GM18868 (cell line): ENCODE measurements around the gene L3MBTL4.

Experiments used
- ATAC-seq: cut with Tn5 transposase; IDR thresholded peaks from one replicate; pipeline ENCODE4 v1.9.1; 2021; ENCODE audit warnings: mild to moderate bottlenecking, moderate library complexity; ENCODE audit not compliant: unreplicated experiment

L3MBTL4 gene

DNA sequence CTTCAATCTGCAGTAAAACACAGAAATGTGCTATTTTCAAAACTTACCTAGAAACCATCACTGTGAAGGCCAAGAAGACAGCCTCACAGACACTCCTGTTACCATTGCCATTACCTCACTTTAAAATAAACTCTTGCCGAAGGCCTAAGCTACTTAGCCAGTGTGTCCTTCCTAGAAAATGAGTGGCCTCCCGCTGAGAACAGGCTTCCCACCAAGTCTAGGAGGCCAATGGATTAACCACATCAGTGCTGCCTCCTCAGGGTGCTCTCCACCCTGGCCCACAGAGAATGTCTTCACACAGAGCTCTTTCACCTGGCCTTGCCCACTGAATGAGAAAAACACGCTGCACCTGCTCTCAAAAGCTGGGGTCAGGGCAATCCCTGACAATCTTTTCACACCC is 47.5 kb downstream of the L3MBTL4 start:
- no peak for ATAC-seq

DNA sequence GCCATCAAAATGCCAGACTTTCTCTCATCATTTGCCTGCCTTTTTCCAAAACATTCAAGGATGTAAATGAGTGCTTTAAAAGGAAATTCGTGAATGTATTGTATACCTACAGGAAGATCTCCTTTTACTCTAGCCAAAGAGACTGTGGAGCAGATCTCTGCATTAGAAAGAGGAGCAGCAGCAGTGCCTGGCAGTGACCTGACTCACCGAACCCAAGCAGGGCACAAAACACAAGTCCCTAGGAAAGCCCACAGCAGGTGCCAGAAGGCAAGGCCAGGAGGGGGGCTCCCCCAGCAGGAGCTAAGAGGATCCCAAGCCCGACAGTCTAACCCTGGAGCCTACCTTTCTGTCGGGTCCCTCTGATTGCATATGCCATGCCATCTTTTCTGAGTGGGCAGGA is 47.9 kb downstream of the L3MBTL4 start:
- no peak for ATAC-seq

DNA sequence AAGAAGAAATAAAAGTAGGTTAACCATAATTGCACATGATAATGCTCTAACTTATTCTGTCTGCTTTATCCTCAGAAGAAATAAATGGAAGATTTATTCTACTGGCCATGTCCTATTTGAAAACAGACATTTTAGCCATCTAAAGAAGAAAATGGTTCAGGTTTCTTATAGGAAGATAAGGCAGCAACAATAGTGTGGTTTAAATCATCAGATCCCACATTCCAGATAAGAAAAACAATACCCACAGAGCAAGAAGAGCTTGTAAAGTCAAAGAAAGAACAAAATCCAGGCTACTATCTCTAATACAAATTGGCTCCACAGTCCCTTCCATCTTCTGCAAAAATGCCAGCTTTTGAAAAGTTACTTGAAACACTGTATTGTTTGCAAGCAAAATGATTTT is 49.3 kb downstream of the L3MBTL4 start:
- ATAC-seq: no peak

DNA sequence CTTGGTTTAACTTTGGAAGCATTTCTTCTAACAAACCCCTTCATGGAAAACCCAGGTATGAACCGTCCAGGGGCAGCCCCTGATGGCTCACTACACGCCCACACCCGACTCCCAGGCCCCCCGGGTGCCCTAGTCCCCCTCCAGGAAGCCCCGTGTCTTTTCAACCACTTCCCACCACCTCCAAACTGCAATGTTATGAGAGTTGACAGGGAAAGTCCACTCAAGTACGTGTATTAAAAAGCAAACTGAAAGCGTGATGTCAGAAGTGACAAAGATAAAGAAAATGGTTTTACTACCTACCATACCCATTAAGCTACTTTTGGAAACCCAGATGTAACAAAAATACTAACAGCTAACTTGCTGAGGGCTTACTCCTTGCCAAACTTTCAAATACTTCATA is 51.5 kb downstream of the L3MBTL4 start:
- peak; percentile 81 for ATAC-seq

DNA sequence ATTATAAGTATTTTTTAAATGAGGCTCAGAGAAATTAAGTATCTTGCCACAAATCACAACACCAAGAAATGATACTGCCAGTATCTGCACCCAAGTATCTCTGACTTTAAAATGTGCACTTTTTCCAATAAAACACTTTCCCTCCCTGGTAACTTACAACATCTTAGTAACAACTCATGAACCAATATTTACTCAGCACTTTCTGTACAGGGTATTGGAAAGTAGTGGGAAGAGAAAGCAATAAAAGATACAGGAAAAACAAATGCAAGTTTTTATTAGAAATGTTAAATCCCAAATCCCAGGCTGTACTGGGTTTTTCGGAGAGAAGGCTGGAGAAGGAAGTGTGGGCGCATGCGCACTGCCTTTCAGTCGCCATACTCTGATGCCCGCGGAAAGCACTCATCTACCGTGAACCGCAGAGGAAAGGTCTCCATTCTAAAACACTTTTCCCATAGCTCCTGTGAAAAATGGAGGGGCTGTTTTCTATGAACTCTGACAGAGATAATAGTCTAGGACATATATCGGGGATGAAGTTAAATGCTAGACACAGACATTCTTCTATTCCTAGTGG is 52.1 kb downstream of the L3MBTL4 start:
- ATAC-seq: no peak

DNA sequence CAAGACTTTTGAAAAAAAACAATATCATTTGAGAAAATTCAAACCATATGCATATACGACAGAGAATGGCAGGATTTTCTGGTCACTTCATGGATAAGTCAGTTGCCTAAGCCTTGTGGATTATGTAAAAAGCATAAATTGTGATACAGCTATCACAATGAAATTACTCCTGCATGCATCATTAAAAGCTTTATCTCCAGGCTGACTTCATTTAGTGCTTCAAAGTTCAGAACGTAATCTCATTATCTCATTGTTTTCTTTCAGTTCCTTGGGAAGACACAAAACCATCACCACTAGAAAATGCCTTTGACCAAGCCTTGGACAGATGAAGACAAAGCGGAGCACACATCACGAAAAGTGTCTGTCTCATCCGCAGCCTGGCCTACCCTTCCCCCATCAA is 57.0 kb downstream of the L3MBTL4 start:
- no peak for ATAC-seq

DNA sequence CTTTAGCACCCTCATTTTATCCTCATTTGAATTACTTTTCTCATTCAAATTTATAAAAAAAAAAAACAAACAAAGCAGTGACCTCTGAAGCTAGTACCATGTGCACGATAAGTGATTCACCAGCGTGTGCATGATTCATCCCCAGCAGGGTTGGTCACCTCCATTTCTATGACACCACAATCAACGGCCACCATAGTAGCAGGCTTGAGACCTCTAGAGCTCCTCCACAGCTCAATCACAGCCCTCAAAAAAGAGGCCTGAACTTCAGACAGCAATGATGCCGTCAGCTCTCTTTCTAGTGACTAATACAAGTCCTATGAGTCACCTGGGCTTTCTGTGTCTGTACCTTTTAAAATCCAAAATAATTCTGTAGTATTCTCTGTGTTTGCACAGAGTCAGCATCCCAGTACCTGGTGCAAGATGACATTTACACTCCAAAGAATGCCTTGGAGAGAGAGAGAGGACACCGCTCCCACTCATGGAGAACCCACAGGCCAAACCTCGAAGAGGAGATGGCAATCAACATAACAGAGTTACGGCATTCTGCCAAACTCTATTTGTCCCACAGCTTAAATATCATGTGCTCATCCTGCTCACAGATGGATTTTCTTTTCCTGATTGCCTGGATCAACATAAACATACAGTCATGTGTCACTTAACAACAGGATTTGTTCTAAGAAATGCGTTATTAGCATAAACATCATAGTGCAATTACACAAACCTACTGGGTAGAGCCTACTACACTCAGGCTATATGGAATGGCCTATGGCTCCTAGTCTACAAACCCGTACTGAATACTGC is 58.7 kb downstream of the L3MBTL4 start:
- ATAC-seq: peak; percentile 86

DNA sequence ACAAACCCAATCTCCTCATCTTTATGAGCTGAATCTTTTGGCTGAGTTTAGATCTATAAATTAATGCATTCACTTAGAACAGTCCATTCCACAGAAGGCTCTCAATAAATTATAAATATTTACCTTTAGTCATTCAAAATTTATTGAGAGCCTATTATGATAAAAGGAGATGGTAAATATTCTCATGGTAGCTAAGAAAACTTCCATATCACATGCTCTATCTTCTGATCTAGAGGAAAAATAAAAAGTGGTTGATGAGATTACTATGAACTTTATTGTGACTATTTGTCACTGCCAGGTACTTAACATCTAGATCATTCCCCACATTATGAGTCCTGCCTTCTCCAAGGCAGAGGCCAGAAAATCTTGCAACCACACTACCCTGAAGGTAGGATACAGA is 62.4 kb downstream of the L3MBTL4 start:
- ATAC-seq: no peak

DNA sequence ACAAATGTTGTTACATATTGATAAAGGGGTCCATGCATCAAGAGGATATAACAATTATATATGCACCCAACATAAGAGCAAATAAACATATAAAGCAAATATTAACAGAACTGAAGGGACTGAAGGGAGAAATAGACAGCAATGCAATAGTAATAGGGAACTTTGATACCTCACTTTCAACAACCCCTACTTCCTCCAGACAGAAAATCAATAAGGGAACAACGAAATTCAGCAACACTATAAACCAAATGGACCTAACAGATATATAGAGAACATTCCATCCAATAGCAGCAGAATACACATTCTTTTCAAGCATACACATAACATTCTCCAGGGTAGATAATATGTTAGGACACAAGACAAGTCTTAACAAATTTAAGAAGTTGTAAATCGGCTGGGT is 71.7 kb downstream of the L3MBTL4 start:
- ATAC-seq: no peak

DNA sequence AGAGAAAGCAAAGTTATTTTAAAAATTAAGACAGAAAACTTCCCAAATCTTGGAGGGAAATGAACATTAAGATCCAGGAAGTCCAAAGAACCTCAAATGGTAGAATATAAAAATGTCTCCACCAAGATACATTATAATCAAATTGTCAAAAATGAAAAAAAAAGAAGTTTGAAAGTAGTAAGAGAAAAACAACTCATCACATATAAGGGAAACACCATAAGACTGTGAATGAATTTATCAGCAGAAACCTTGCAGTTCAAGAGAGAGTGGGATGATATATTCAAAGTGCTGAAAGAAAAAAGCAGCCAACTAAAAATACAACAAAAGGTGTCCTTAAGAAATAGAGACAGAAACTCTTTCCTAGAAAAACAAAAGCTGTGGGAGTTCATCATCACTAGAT is 73.0 kb downstream of the L3MBTL4 start:
- no peak for ATAC-seq

DNA sequence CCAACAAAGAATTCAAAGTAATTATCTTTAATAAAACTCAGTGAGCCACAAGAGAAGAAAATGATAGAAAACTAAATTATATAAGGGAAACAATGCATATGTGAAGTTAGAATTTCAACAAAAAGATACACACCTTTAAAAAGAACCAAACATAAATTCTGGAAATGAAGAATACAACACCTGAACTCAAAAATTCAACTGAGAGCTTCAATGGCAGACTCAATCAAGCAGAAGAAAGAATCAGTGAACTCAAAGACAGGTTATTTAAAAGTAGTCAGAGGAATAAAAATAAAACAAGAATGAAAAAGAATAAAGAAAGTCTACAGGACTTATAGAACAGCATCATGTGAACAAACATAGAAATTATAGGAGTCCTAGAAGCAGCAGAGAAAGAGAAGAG is 73.4 kb downstream of the L3MBTL4 start:
- ATAC-seq: no peak

DNA sequence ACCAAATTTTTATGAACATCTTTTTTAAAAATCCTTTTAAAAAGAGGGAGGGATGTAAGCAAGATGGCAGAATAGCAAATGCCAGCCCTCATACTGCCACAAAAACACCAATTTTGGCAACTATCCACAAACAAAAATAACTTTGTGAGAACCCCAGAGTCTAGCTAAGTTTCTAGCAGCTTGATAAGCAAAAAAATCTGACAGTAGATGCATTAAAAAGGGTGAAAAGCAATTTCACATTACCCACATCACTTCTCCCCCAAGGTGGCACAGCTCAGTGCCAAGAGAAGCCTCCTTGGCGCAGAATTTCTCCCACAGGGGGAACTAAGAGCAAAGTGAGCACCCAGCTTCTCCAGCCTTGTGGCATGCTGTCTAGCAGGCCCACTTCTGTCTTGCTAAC is 74.6 kb downstream of the L3MBTL4 start:
- ATAC-seq: no peak

DNA sequence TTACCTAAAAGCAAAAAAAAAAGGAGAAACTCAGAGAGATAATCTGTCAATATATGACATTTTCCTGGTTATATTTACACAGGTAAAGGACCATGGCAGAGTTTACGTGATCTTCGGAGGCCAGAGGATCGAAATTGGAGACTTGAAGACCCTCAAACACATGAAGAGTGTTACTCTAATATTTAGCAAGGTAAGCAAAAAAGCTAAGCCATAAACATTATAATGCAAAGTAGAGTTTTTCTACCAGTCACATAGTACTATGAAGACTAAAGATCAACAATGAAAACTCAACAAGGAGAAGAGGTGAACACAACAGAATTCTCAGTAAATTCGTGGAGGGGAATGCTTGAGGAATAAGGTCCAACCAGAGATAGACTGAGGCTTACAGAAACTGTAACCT is 78.5 kb downstream of the L3MBTL4 start:
- no peak for ATAC-seq

DNA sequence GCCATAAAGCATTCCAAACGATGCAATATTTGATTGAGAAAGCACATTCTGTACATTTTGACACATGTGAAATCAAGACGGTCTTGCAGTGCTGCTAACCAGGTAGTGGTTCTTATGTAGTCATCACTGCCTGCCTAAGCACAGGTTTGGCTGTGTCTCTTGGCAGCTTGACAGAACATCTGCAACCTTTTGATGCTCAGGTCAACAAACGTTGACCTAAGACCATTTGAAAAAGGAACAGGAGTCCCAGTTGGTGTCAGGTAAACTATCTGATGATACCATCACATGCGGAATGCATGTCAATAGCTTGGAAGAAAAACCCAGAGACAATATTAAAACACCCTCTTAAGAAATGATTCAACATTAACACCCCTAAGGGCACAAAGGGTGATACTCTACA is 80.7 kb downstream of the L3MBTL4 start:
- no peak for ATAC-seq

DNA sequence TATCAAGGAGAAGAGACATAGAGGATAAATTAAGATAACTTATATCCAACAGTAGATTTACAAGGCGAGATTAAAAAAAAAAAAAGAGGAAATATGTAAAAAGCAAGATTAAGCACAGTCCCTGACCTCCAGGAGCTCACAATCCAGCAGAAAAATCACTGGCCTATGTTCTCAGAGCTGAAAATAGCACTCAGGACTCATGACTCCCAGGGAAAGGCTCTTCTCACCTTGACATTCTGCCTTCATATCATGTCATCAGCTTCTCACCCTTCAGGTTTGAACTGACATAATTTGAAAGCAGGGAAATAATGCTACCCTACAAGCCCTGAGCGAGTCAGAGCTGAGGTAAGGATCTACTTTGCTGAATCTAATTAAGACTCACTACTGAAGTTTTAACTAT is 82.8 kb downstream of the L3MBTL4 start:
- no peak for ATAC-seq

DNA sequence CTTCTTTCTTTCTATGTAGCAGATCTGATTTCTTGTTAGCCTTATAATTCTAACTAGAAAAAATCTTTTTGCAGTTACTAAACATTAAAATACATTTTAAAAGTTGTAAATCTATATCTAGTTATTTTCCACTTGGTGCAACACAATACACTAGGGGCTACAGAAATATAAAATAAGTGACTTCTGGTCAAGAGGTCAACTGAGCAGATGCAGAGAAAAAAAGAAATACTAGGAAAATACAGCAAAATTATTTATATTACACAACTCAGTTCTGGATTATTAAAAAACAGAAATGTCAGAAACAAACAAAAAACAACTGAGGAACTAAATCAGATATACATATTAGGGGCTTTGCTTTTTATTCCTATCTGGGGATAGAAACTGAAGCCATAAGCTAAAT is 83.9 kb downstream of the L3MBTL4 start:
- ATAC-seq: no peak

DNA sequence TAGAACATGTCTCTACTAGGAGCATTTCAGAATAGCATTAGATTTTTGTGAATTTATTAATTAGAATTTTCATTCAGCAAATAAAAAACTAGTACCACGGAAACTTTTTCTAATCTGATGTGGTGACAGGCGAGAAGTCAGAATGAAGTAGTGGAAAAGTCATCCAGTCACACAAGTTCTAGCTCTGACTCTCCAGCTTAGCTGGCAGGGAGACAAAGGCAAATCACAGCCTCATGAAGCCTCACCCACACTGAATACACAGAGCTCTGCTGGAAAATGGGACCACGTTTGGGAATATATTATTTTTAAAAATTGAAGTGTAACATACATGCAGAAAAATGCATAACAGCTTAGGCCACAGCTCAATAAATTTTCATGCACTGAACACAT is 86.1 kb downstream of the L3MBTL4 start:
- ATAC-seq: no peak

DNA sequence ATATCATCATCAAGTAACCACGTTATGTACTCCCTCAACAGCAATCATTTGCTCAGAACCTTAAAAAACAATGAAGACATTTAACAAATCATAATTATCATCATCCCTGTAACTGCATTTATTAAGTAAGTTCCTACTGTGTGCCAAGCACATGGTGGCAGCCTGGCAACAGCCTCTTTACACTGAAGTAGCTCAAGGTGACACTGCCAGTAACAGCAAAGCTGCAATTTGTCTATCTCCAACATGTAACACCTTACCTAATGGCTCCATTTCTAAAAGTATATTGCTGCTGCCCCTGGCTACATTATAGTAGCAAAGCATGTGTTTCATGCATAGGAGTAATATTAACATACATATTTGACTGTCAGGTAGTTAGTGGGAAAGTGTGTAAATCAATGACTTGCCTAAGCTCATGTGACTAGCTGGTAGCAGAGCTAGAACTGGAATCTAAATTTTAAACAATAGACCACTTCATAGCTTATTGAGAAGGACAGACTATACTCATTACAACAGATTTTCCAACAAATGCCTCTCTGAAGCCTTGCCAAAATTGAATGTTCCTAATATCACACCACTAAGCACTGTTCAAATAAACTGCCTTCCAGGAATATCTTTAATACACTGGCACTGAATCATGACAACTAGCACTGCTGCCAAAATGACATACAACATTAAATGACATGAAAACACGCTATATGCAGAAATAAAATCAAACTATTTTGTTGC is 86.7 kb downstream of the L3MBTL4 start:
- peak; percentile 19 for ATAC-seq

DNA sequence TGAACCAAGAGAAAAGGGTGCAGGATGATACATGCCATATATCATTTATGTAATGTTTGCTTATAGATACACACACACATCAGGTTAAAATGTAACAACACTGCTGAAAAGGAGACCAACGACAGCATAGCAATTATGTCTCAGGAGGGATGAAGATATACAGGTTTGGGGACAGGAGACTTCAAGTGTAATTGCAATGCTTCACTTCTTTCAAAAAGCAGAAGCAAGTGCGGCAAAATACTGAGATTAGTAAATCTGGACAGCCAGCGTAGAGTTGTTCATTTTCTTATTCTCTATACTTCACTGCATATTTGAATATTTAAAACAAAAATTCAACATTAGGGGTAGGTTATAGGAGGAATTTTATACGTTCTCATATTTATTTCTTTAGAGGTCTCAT is 87.2 kb downstream of the L3MBTL4 start:
- peak; percentile 67 for ATAC-seq

DNA sequence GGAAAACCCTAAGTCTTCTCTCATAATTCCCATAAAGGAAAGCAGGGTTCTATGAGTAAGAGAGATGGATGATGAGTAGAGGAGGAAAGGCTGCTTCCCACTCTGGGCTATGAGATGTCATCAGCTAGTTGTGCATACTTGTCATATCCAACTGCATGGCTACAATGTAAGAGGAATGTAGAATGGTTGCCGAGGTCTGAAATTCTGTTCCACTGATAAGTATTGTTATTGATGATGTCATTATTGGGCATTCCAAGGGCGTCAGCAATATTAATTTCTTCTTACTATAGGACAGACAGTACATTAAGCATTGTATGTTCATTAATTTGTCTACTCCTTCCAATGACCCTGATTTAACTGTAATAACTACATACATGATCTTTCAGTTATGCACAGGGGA is 88.1 kb downstream of the L3MBTL4 start:
- ATAC-seq: no peak

DNA sequence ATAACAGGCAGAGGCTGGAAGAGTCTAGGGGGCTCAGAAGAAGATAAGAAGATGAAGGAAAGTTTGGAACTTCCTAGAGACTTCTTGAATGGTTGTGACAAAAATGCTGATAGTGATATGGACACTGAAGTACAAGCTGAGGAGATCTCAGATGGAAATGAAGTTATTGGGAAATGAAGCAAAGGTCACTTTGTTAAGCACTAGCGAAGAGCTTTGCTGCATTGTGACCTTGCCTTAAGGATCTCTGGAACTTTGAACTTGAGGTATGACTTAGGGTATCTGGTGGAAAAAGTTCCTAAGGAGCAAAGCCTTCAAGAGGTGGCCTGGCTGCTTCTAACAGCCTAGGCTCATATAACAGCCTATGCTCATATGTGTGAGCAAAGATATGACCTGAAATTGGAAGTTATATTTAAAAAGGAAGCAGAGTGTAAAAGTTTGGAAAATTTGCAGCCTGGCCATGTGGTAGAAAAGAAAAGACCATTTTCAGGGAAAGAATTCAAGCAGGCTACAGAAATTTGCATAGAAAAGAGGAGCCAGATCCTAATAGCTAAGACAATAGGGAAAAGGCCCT is 91.3 kb downstream of the L3MBTL4 start:
- no peak for ATAC-seq
